SK-N-MC (cell line): ENCODE data around the gene MS4A4E.

Experiments used
- EZH2 ChIP-seq: fragments of 200-600 bp; sonication (generic); IDR thresholded peaks from one replicate; pipeline ENCODE4 v1.6.1; 2017; ENCODE audit warnings: antibody characterized with exemption
- FOXP2 ChIP-seq: optimal IDR thresholded peaks from 2 replicates; pipeline ENCODE3; 2011; ENCODE audit warnings: mild to moderate bottlenecking, moderate library complexity; ENCODE audit not compliant: insufficient read depth; ENCODE audit errors: extremely low read length, control extremely low read depth
- POLR2AphosphoS5 ChIP-seq: IDR thresholded peaks from 2 replicates; pipeline ENCODE4 v1.6.1; 2012; ENCODE audit warnings: mild to moderate bottlenecking, low read depth, low read length, borderline replicate concordance

DNA sequence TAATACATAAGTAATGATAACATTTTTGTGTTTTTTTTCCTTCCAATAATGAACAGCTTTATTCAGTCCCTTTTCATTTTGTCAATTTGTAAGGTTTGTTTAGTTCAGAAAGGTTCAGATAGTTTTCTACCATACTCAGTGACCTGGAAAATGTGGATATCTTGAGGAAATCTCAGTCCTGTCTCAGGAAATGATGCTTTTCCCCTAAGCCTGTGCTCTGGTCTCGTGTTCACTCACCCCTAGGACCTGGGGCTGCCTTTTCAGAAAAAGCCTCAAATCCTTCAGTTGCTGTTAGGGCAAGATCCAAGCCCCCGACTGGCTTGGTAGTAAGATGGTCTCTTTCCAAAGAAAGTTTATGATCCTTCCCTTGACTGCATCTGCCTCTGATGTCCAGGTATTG, 81.8 kb downstream of the MS4A4E start:
- TF ChIP-seq POLR2AphosphoS5 (no peak), EZH2 (no peak), FOXP2 (no peak)
